IMR-90 (cell line): ENCODE results near the gene TASOR.

Experiments used
- CEBPB ChIP-seq: IDR thresholded peaks from 2 replicates; pipeline ENCODE4 v1.6.1; 2012; ENCODE audit warnings: low read depth, low read length, improper control_type of control experiment
- MXI1 ChIP-seq: IDR thresholded peaks from 2 replicates; pipeline ENCODE4 v1.6.1; 2012; ENCODE audit warnings: low read depth, mild to moderate bottlenecking, low read length, moderate library complexity, borderline replicate concordance
- POLR2A ChIP-seq: IDR thresholded peaks from 2 replicates; pipeline ENCODE4 v1.6.1; 2012; ENCODE audit warnings: mild to moderate bottlenecking, low read depth, low read length
- SMC3 ChIP-seq: fragments of 150-350 bp; IDR thresholded peaks from 2 replicates; pipeline ENCODE4 v1.6.1; 2016; ENCODE audit warnings: low read depth, mild to moderate bottlenecking, antibody characterized with exemption, low read length, moderate library complexity
- TF ChIP-seq, protein P1 (sequence below): conservative IDR thresholded peaks from 2 replicates; pipeline ENCODE4 v1.5.1; 2012; ENCODE audit warnings: mild to moderate bottlenecking, low read depth, low read length, improper control_type of control experiment

DNA sequence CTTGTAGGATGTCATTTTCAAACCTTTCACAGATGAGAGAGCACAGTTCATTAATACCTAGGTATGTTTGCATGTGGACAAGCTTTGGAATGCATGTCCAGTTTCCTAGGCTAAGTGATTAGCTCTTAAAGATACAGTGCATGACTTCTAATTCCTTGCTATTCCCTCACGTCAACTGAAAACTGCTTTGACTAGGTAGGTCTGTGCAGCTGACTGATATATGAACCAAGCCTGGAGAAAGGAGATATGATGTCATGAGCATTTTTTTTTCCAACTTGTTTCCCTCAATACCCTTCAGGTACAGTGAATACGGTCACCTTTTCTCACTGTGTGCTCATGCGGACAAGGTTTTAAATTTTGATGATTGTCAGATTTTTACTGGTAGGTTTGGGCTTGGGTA is 41.6 kb upstream of the TASOR start:
- TF ChIP-seq MXI1 (no peak), POLR2A (no peak), SMC3 (no peak), CEBPB (no peak)
- TF ChIP-seq, protein P1, sequence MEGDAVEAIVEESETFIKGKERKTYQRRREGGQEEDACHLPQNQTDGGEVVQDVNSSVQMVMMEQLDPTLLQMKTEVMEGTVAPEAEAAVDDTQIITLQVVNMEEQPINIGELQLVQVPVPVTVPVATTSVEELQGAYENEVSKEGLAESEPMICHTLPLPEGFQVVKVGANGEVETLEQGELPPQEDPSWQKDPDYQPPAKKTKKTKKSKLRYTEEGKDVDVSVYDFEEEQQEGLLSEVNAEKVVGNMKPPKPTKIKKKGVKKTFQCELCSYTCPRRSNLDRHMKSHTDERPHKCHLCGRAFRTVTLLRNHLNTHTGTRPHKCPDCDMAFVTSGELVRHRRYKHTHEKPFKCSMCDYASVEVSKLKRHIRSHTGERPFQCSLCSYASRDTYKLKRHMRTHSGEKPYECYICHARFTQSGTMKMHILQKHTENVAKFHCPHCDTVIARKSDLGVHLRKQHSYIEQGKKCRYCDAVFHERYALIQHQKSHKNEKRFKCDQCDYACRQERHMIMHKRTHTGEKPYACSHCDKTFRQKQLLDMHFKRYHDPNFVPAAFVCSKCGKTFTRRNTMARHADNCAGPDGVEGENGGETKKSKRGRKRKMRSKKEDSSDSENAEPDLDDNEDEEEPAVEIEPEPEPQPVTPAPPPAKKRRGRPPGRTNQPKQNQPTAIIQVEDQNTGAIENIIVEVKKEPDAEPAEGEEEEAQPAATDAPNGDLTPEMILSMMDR: no peak
